Measurements from ENCODE around the gene SNX20.

SNX20 gene

GRCh38 chr16:50653633-50654519, 27.2 kb downstream of the SNX20 start:
- no peak for DNase-seq

- DNase-seq, result no peak
These were observed 28.2 kb downstream of the SNX20 start for GRCh38 chr16:50652836-50653425.

DNA sequence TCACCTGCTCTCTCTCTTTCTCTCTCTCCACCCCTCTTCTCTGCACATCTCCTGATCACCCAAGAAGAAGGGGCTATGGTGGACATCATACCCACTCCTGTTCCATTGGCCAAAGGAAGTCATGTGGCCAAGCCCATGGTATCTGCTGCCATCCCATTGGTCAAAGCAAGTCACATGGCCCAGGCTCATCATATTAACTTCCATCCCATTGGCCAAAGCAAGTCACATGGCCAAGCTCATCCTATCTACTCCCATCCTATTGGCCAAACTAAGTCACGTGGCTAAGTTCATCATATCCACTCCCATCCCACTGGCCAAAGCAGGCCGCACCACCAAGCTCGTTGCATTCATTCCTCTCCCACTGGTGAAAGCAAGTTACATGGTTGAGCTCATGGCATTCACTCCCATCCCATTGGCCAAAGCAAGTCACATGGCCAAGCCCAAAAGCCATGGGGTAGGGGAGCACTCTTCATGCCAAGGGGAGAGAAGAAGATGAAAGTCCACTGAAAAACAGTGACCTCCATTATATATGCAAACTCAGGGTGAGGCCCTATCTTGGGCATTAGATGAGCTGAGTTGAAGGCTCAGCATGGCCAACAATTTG, 29.2 kb downstream of the SNX20 start:
- DNase-seq, result no peak

GRCh38 chr16:50646345-50646744, 34.8 kb downstream of the SNX20 start:
- DNase-seq, result no peak

DNA sequence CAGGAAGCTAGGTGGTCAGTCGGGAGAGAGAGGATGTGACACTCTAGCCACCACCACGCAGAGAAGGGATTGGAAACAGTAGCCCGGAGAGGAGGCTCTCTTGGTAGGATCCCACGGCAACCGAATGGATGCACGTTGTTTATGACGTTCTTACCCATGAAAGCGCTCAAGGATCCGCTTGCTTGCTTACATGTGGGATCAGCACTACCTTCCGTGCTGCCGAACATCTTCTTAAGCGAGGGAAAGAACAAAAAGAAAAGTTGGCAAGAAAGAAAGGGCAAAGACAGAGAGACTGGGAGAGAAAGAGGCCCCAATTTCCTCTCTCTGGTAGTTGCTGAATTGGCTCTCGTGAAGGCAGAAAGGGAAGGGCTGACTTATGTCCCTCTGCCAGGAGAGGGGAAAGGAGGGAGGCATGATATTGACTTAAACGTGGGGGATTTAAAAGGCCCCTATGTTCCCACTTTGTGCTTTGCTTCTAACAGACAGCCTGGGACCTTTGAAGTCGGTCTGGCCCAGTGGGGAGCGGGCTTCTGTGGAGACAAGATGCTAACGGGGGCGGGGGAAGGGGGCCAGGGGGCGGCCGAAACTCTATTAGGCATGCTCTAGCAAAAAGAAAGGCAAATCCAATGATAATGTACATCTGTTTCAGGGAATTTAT, 35.4 kb downstream of the SNX20 start:
- no peak for DNase-seq

DNA sequence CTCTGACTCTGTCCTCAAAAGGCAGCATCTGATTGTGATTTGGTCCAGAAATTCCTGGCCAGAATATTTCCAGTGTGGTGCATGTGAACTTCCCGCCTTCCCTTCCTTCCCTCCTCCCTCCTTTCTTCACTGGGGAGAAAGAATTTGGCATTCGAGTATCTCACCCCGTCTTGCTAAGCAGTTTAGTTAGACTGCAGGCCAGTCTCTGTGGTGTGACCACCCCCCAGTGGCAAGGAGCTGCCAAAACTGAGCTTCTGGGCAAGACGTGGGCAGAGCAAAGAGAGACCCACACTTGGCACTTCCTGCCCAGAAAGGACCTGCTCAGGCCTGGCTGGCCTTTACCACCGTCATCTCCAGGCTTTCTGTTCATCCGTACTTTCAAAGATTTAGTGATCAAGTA, 36.4 kb downstream of the SNX20 start:
- DNase-seq, result peak; percentile 37

GRCh38 chr16:50644245-50644644, 36.9 kb downstream of the SNX20 start:
- DNase-seq, result no peak

DNA sequence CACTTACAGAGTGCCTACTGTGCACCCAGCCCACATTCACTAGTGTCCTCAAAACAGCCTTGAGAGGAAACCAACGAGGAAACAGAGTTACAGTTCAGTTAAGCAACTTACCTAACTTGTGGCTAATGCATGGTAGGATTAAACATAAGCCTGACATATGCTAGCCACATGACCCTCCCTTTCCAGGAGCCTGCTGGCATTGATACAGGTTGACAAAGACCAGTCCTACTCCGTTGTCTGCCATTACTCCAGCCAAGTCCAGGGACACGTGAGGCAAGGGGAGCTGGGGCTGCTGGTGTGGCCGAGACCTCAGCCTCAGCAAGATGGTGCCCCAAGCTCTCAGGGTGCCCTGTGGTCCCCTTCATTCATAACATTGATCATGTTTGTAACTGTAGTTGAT, 37.9 kb downstream of the SNX20 start:
- DNase-seq, result no peak

DNA sequence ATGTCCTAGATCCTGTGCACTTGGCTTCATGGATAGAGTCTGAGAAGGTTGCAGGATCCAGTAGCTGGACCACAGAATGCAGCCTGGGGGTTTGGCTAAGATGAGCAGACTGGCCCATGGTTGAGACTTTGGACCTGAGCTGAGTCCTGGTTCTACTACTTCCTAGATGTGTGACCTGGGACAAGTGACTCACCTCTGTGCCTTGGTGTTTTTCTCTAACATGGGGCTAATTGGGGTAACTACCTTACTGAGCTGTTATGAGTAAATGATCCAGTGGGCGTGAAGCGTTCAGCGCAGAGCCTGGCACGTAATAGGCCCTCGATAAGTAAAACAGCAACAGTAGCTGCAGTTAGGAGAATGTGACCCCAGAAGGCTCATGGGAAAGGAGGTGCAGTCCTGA, 38.8 kb downstream of the SNX20 start:
- no peak for DNase-seq

DNA sequence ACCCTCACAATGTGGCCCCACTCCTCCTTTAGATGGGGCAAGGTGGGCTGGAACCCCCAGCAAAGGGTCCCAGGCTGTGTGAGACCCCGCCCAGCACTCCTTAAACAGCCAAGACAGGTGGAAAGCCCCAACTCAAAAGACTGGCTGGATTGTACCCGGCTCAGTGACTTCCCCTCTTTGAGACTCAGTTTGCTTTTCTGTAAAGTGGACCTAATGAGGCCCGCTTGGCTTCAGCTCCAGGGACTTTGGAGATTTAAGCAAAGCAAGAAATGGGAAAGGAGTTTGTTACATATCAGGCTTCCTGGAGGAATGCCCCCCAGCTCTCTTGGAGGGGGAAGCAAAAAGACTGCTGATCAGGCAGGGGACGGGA, 39.3 kb downstream of the SNX20 start:
- DNase-seq, result no peak

DNA sequence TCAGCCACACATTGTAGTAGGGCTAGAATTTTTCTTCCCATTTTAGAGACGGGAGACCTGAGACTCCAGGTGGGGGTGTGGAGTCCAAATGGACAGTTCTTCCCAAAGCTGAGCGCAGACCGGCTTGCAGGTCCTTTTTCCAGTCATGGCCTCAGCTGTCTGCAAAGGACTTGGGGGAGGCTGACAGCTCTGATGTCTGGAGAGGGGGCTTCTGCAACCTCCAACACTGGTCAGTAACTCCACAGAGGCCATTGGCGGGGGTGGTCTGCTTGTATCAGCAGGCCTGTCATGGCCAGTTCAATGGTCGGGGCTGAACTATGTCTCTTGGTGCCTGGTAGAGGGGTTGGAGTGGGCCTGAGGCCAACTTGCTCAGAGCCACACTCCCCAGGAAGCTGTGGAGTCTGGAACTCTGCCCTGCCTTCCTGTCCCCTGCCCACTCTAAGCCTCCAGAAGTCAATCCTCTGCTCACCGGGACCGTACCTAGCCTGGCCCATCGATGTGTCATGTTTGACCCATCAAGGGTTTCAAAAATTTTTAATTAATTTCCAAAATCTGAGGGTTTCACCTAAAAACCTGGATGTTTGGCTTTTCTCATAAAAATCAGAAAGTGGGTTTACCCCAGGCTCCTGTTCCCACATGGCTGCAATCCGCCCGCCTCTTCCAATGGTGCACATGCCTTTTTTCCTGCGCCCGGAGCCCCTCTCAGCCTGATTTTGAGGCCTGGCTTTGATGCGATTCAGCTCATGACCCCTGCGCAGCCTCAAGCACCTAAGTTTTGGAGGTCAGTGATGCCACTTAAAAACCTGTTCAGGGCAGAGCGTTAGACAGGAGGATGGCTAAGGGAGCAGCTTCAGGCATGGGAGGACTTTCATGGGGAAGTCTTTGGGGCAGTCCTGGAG, 39.9 kb downstream of the SNX20 start:
- no peak for DNase-seq

GRCh38 chr16:50640391-50640790, 40.7 kb downstream of the SNX20 start:
- peak; percentile 27 for DNase-seq

DNA sequence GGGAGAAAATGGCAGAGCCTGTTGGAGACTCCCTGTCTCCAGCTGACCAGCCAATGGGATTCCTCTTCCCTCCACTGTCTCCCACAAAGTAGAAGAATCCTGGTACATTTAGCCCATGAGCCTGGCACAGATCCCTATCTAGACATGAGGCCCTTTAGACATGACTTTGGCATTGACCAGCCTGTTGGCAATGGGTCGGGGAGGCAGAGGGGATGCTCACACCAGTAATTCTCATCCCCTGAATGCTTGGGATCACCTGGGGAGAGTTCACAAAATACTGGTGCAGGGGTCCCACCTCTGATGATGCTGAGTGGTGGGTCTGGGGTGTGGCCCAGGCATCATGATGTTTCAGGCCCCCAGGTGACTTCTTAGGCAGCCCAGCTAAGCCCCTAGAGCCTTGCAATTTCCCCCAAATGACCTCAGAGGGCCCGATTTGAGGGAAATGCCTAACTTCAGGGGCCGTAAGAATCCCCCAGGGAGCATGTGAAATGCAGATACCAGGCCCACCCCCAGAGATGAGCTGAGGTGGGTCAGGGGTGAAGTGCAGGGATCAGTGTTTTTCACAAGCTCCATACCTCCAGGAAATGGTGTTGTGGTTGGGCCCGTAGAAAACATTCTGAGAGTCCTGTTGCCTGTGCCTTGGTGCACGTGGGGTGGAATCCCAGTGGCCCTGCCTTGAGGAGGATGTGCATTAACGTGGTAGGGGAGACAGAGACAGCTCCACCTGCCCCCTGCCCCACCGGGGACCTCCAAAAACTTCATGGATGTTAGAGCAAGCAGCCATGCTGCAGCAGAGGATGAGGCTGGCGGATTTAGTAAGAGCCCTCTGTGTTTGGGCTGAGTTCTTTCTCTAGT, 42.1 kb downstream of the SNX20 start:
- no peak for DNase-seq

- no peak for DNase-seq
These were observed 43.2 kb downstream of the SNX20 start for GRCh38 chr16:50637716-50638602.

- no peak for DNase-seq
These were observed 44.2 kb downstream of the SNX20 start for GRCh38 chr16:50636753-50637374.

- DNase-seq, result no peak
These were observed 45.4 kb downstream of the SNX20 start for GRCh38 chr16:50635505-50636392.

DNA sequence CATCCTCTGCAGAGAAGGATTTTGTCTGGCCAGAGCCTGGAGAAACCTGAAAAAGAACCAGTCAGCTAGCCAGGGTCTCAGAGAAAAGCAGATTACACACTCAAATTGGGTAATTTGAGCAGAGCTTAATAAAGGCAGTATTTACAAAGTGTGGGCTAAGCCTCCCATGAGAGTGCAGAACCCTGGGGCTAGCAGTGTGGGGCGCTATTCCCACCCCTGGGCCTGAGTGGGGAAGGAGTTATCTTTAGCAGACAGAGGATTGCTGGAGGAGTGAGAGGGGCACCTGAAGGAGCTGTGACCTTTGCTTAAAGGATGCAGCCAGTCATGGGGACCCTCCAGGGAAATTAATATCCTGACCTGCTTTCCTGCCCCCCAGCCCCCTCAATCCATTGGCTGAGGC, 46.2 kb downstream of the SNX20 start:
- no peak for DNase-seq

- no peak for DNase-seq
These were observed 47.0 kb downstream of the SNX20 start for GRCh38 chr16:50634090-50634489.

Data from fibroblast of skin of right quadriceps (primary cell).